ENCODE data around the gene C5orf22. TPM values are rescaled to one million over a fixed set of nuclear protein-coding genes. Genes with fewer than 3 reads are reported as not detected.
A peak's percentile ranks its signal among the peaks of the same experiment; 100 is the strongest.

C5orf22 gene
- total and polyA plus RNA-seq, 2 donors (not counting 1 experiment from before 2014, with no cell fraction given) = 7.5 to 28.9 TPM

DNA sequence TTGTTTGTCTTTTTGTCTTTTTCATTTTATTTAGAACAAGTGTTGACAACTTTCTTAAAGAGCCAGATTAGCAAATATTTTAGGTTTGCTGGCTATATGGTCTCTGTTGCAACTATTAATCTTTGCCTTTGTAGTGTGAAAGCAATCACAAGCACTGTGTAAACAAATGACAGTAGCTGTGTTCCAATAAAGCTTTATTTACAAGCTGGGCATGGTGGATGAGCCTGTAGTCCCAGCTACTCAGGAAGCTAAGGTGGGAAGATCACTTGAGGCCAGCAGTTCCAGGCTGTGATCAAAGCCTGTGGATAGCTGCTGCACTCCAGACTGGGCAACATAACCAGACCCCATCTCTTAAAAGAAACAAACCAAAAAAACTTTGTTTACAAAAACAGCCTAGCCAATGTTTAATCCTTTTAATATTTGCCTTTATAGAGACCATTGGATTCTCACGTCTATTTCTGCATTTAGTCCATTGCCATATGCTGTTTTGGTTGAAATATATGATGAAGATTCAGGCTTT lies 2.5 kb downstream of the C5orf22 start:
- Histone ChIP-seq H3K9me3 (ENCODE audit: control extremely low read depth in 1 of 3, control insufficient read depth in 2 of 3, insufficient read depth in 1 of 3, low read length in 2 of 3) (no peaks in the 10 kb centered on the region), H3K79me2 (ENCODE audit: control insufficient read depth, insufficient read depth, low read length) (peaks cover 45% of the 10 kb centered on the region), H3K4me2 (replicated peaks; ENCODE audit: low read depth, low read length, poor library complexity, severe bottlenecking) (no peak overlapping the region), H3K36me3 (replicated peaks in 1 of 2; ENCODE audit: control extremely low read depth in 1 of 2, control insufficient read depth in 1 of 2, extremely low read depth in 1 of 2, insufficient read depth in 2 of 2, low read length in 1 of 2) (peaks cover 15 to 37% of the 10 kb centered on the region in 2 experiments), H4K20me1 (ENCODE audit: control insufficient read depth, insufficient read depth, low read length, poor library complexity, severe bottlenecking) (peaks cover 17% of the 10 kb centered on the region), H3K9ac (ENCODE audit: low read length) (no peak overlapping the region), H3K4me1 (ENCODE audit: control insufficient read depth in 2 of 2, insufficient read depth in 2 of 2, low read length in 2 of 2) (peaks cover 23% of the 10 kb centered on the region in 2 donors), H2AFZ (ENCODE audit: insufficient read depth, low read depth, low read length, poor library complexity, severe bottlenecking) (no peak overlapping the region), H3K4me3 (ENCODE audit: control extremely low read depth in 1 of 5, extremely low read depth in 1 of 5, insufficient read depth in 1 of 5, low read depth in 2 of 5, low read length in 4 of 5) (no peak overlapping the region), H3K27ac (ENCODE audit: low read length in 2 of 2) (no peak overlapping the region), H3K27me3 (replicated peaks in 1 of 4; ENCODE audit: control extremely low read depth in 1 of 4, control insufficient read depth in 3 of 4, insufficient read depth in 4 of 4, low read length in 3 of 4) (no peaks in the 10 kb centered on the region)
- Mint-ChIP-seq H3K27me3 (no peaks in the 10 kb centered on the region), H3K4me3 (peak overlapping the region; percentile 17), H3K27ac (no peak overlapping the region), H3K9me3 (ENCODE audit: insufficient read depth) (no peaks in the 10 kb centered on the region), H3K4me1 (peaks cover 39% of the 10 kb centered on the region)
- ChIA-PET CTCF (no interaction called here), POLR2A (no interaction called here)
- intact Hi-C loops (cut with micrococcal nuclease) = loop anchor here (5.0 kb wide), 3 partner anchors 908 to 1908 kb away; partner anchors contain the start of genes SUB1, TARS1 and ZFR
- no CpG with 5 or more reads among the region's 1 CpG for WGBS (ENCODE audit: insufficient coverage)
- ATAC-seq (ENCODE audit: low read depth) (no peak), DNase-seq (no peak)
- no peak for TF ChIP-seq EZH2 (IDR thresholded peaks at IDR 0.05; ENCODE audit: borderline replicate concordance, insufficient read depth, low read depth, low read length, poor library complexity, severe bottlenecking)
- TF ChIP-seq, protein P1, sequence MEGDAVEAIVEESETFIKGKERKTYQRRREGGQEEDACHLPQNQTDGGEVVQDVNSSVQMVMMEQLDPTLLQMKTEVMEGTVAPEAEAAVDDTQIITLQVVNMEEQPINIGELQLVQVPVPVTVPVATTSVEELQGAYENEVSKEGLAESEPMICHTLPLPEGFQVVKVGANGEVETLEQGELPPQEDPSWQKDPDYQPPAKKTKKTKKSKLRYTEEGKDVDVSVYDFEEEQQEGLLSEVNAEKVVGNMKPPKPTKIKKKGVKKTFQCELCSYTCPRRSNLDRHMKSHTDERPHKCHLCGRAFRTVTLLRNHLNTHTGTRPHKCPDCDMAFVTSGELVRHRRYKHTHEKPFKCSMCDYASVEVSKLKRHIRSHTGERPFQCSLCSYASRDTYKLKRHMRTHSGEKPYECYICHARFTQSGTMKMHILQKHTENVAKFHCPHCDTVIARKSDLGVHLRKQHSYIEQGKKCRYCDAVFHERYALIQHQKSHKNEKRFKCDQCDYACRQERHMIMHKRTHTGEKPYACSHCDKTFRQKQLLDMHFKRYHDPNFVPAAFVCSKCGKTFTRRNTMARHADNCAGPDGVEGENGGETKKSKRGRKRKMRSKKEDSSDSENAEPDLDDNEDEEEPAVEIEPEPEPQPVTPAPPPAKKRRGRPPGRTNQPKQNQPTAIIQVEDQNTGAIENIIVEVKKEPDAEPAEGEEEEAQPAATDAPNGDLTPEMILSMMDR (IDR thresholded peaks at IDR 0.05) = no peak

DNA sequence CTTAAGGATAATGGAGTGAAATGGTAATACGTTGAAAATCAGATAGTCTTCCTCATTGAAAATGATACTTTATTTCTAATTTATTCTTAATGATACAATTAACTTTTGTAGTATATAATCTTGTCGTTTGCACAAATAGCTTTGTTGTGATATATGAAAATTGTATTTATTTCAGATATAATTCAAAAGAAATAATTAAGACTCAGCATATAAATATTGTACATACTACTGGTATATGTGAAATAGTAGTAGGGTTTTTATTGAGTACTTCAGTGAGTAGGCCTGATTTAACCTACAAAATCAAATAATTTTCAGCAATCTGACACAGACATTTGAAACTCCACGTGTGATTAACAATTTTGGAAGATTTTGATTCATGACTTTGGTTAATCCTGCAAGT lies 4.8 kb downstream of the C5orf22 start:
- ChIA-PET CTCF (no interaction called here), POLR2A (no interaction called here)
- peaks cover 18 to 57% of the 10 kb centered on the region in 2 experiments for H3K36me3 ChIP-seq (replicated peaks in 1 of 2; ENCODE audit: control extremely low read depth in 1 of 2, control insufficient read depth in 1 of 2, extremely low read depth in 1 of 2, insufficient read depth in 2 of 2, low read length in 1 of 2)
- H3K27me3 ChIP-seq (replicated peaks in 1 of 4; ENCODE audit: control extremely low read depth in 1 of 4, control insufficient read depth in 3 of 4, insufficient read depth in 4 of 4, low read length in 3 of 4) = no peaks in the 10 kb centered on the region
- intact Hi-C loops (cut with micrococcal nuclease) = no loop called here
- no peak overlapping the region for H3K4me3 Mint-ChIP-seq
- H3K4me1 Mint-ChIP-seq = peaks cover 21% of the 10 kb centered on the region
- no peaks in the 10 kb centered on the region for H3K9me3 Mint-ChIP-seq (ENCODE audit: insufficient read depth)
- H3K4me1 ChIP-seq (ENCODE audit: control insufficient read depth in 2 of 2, insufficient read depth in 2 of 2, low read length in 2 of 2) = peaks cover 12 to 13% of the 10 kb centered on the region in 2 donors
- no peak for TF ChIP-seq EZH2 (IDR thresholded peaks at IDR 0.05; ENCODE audit: borderline replicate concordance, insufficient read depth, low read depth, low read length, poor library complexity, severe bottlenecking)
- TF ChIP-seq, protein P1 (IDR thresholded peaks at IDR 0.05) = no peak
- no peak overlapping the region for H3K27ac ChIP-seq (ENCODE audit: low read length in 2 of 2)
- H3K9ac ChIP-seq (ENCODE audit: low read length) = no peak overlapping the region
- H3K4me2 ChIP-seq (replicated peaks; ENCODE audit: low read depth, low read length, poor library complexity, severe bottlenecking) = no peak overlapping the region
- no peak overlapping the region for H2AFZ ChIP-seq (ENCODE audit: insufficient read depth, low read depth, low read length, poor library complexity, severe bottlenecking)
- H4K20me1 ChIP-seq (ENCODE audit: control insufficient read depth, insufficient read depth, low read length, poor library complexity, severe bottlenecking) = peaks cover 11% of the 10 kb centered on the region
- peaks cover 22% of the 10 kb centered on the region for H3K79me2 ChIP-seq (ENCODE audit: control insufficient read depth, insufficient read depth, low read length)
- ATAC-seq (ENCODE audit: low read depth) (no peak), DNase-seq (no peak)
- H3K27ac Mint-ChIP-seq = no peak overlapping the region
- no peaks in the 10 kb centered on the region for H3K27me3 Mint-ChIP-seq
- no peak overlapping the region for H3K4me3 ChIP-seq (ENCODE audit: control extremely low read depth in 1 of 5, extremely low read depth in 1 of 5, insufficient read depth in 1 of 5, low read depth in 2 of 5, low read length in 4 of 5)
- no CpG with 5 or more reads among the region's 3 CpGs for WGBS (ENCODE audit: insufficient coverage)
- no peaks in the 10 kb centered on the region for H3K9me3 ChIP-seq (ENCODE audit: control extremely low read depth in 1 of 3, control insufficient read depth in 2 of 3, insufficient read depth in 1 of 3, low read length in 2 of 3)
